Measurements from ENCODE around the gene SLC44A5.

The SLC44A5 gene

DNA sequence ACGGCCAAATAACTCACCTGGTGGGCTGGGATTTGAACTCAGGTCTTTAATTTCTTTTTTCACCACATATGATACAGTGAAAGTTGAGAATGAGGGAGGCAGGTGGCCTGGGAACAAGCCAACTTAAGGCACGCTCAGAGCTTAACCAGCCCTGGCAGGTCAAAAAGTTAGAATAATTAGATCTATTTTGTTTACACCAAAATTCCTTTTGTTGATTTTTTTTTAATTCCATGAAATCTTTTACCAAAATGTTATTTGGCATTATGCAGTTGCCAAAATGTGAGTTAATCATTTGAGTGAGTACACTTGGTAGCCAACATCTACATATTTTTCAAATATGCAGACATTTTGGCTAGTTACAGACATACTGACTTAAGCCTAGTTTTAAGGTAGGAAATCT, 439.9 kb downstream of the SLC44A5 start:
- Histone ChIP-seq H3K79me1 (ENCODE audit: low read length) (no peaks in the 10 kb centered on the region), H2BK5ac (ENCODE audit: low read depth, low read length, poor library complexity) (no peak overlapping the region), H3K4ac (ENCODE audit: low read depth, low read length) (no peak overlapping the region), H3K14ac (ENCODE audit: low read length) (no peak overlapping the region), H3K4me1 (ENCODE audit: control insufficient read depth in 1 of 2, insufficient read depth in 2 of 2, low read length in 2 of 2) (no peaks in the 10 kb centered on the region), H4K8ac (ENCODE audit: low read depth, low read length) (no peak overlapping the region), H3K4me3 (ENCODE audit: low read depth, low read length) (no peak overlapping the region), H3K18ac (ENCODE audit: low read length) (no peak overlapping the region), H2AK5ac (ENCODE audit: low read length) (no peak overlapping the region), H2BK120ac (ENCODE audit: insufficient read depth, low read length, poor library complexity) (no peak overlapping the region), H3K4me2 (ENCODE audit: low read length) (no peak overlapping the region), H3K79me2 (ENCODE audit: control insufficient read depth, insufficient read depth, low read length, poor library complexity) (no peaks in the 10 kb centered on the region), H2BK12ac (ENCODE audit: low read length) (no peak overlapping the region), H3K9me3 (ENCODE audit: insufficient read depth, low read depth, low read length) (no peaks in the 10 kb centered on the region), H3K9ac (ENCODE audit: low read length) (no peak overlapping the region), H3K36me3 (ENCODE audit: control insufficient read depth in 1 of 2, insufficient read depth in 2 of 2, low read length in 2 of 2) (no peaks in the 10 kb centered on the region), H3K27me3 (ENCODE audit: insufficient read depth, low read length) (no peaks in the 10 kb centered on the region), H2AFZ (ENCODE audit: insufficient read depth, low read length, poor library complexity) (no peak overlapping the region), H3K23ac (ENCODE audit: low read length) (no peak overlapping the region), H4K12ac (ENCODE audit: low read depth, low read length) (no peak overlapping the region), H3K27ac (ENCODE audit: low read depth, low read length) (no peak overlapping the region), H4K91ac (ENCODE audit: low read depth, low read length) (no peak overlapping the region)
- no peak for DNase-seq
- WGBS (ENCODE audit: extremely low coverage, insufficient coverage, insufficient read length): no CpG with 5 or more reads among the region's 2 CpGs

DNA sequence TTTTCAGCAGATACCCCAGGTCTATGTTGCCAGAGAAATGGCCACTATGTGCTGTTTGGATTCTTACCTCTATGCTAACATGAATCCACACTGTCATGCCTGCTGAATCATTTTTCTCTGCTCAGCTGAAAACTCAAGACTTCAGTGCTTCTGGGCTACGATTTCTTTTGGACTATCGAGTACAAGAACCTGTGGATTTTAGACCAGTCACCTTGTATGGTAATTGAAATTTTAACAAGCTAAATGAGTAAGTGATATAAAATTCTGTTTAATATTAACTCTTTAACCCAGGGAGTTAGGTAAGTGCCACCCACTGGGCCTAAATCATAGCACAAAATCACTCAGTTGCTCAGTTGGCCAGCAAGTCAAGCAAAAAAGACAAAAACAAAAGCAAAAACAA, 440.9 kb downstream of the SLC44A5 start:
- Histone ChIP-seq H3K18ac (ENCODE audit: low read length) (no peak overlapping the region), H3K27me3 (ENCODE audit: insufficient read depth, low read length) (no peaks in the 10 kb centered on the region), H3K4me1 (ENCODE audit: control insufficient read depth in 1 of 2, insufficient read depth in 2 of 2, low read length in 2 of 2) (no peaks in the 10 kb centered on the region), H4K12ac (ENCODE audit: low read depth, low read length) (no peak overlapping the region), H3K79me1 (ENCODE audit: low read length) (no peaks in the 10 kb centered on the region), H4K8ac (ENCODE audit: low read depth, low read length) (no peak overlapping the region), H3K36me3 (ENCODE audit: control insufficient read depth in 1 of 2, insufficient read depth in 2 of 2, low read length in 2 of 2) (no peaks in the 10 kb centered on the region), H3K23ac (ENCODE audit: low read length) (no peak overlapping the region), H3K4me3 (ENCODE audit: low read depth, low read length) (no peak overlapping the region), H2BK12ac (ENCODE audit: low read length) (no peak overlapping the region), H2AFZ (ENCODE audit: insufficient read depth, low read length, poor library complexity) (no peak overlapping the region), H3K4me2 (ENCODE audit: low read length) (no peak overlapping the region), H4K91ac (ENCODE audit: low read depth, low read length) (no peak overlapping the region), H3K9me3 (ENCODE audit: insufficient read depth, low read depth, low read length) (no peaks in the 10 kb centered on the region), H3K14ac (ENCODE audit: low read length) (no peak overlapping the region), H2BK120ac (ENCODE audit: insufficient read depth, low read length, poor library complexity) (no peak overlapping the region), H3K9ac (ENCODE audit: low read length) (no peak overlapping the region), H2AK5ac (ENCODE audit: low read length) (no peak overlapping the region), H2BK5ac (ENCODE audit: low read depth, low read length, poor library complexity) (no peak overlapping the region), H3K79me2 (ENCODE audit: control insufficient read depth, insufficient read depth, low read length, poor library complexity) (no peaks in the 10 kb centered on the region), H3K27ac (ENCODE audit: low read depth, low read length) (no peak overlapping the region), H3K4ac (ENCODE audit: low read depth, low read length) (no peak overlapping the region)
- no CpG with 5 or more reads among the region's 2 CpGs for WGBS (ENCODE audit: extremely low coverage, insufficient coverage, insufficient read length)
- DNase-seq: no peak

DNA sequence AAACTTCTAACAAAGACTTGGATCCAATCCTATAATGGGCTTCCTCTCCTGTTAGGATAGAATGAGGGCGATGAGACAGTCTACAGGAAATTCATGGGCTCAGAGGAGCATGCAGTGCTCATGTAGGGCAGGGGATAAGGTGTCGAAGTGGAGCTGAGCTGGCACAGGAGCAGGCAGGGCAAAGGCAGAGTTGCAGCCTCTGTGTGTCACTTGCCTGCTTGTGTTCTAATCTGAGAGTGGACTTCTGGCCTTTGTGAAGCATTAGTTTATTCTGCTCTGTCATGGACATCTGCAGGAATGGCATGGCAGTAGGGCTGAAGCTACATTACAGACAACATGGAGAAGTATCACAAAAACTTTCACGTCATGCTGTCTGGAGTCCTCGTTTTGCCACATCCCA, 444.1 kb downstream of the SLC44A5 start:
- H3K4me1 ChIP-seq (ENCODE audit: control insufficient read depth in 1 of 2, insufficient read depth in 2 of 2, low read length in 2 of 2): no peaks in the 10 kb centered on the region
- H2AK5ac ChIP-seq (ENCODE audit: low read length): no peak overlapping the region
- no peak overlapping the region for H2AFZ ChIP-seq (ENCODE audit: insufficient read depth, low read length, poor library complexity)
- no peak overlapping the region for H3K4ac ChIP-seq (ENCODE audit: low read depth, low read length)
- H3K9ac ChIP-seq (ENCODE audit: low read length): no peak overlapping the region
- no peak overlapping the region for H4K8ac ChIP-seq (ENCODE audit: low read depth, low read length)
- no peak overlapping the region for H3K27ac ChIP-seq (ENCODE audit: low read depth, low read length)
- H2BK5ac ChIP-seq (ENCODE audit: low read depth, low read length, poor library complexity): no peak overlapping the region
- H3K79me1 ChIP-seq (ENCODE audit: low read length): no peaks in the 10 kb centered on the region
- no peak overlapping the region for H4K91ac ChIP-seq (ENCODE audit: low read depth, low read length)
- H3K14ac ChIP-seq (ENCODE audit: low read length): no peak overlapping the region
- H3K4me3 ChIP-seq (ENCODE audit: low read depth, low read length): no peak overlapping the region
- H3K4me2 ChIP-seq (ENCODE audit: low read length): no peak overlapping the region
- H3K79me2 ChIP-seq (ENCODE audit: control insufficient read depth, insufficient read depth, low read length, poor library complexity): no peaks in the 10 kb centered on the region
- no peak overlapping the region for H3K18ac ChIP-seq (ENCODE audit: low read length)
- WGBS (ENCODE audit: extremely low coverage, insufficient coverage, insufficient read length): no CpG with 5 or more reads among the region's 4 CpGs
- H4K12ac ChIP-seq (ENCODE audit: low read depth, low read length): no peak overlapping the region
- no peak overlapping the region for H2BK120ac ChIP-seq (ENCODE audit: insufficient read depth, low read length, poor library complexity)
- H3K36me3 ChIP-seq (ENCODE audit: control insufficient read depth in 1 of 2, insufficient read depth in 2 of 2, low read length in 2 of 2): no peaks in the 10 kb centered on the region
- DNase-seq: no peak
- no peaks in the 10 kb centered on the region for H3K27me3 ChIP-seq (ENCODE audit: insufficient read depth, low read length)
- H3K23ac ChIP-seq (ENCODE audit: low read length): no peak overlapping the region
- H2BK12ac ChIP-seq (ENCODE audit: low read length): no peak overlapping the region
- no peaks in the 10 kb centered on the region for H3K9me3 ChIP-seq (ENCODE audit: insufficient read depth, low read depth, low read length)

DNA sequence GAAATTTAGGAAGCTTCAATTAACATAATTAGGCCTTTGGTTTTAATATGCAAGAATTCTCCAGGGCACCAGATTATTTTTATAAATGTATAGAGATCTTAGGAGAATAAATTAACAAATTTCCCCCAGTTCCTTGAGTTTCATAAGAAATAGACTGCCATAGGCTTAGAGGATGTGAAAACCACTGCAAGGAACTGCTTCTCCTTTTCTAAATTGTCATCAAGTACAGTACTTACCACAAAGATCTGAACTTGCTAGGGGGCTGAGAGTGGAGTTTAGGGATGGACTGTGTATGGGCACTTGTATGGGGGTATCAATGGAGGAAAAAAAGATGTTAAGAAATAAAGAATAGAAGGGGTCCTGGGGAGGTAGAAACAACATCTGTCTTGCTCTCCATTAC, 445.6 kb downstream of the SLC44A5 start:
- H3K9me3 ChIP-seq (ENCODE audit: insufficient read depth, low read depth, low read length): no peaks in the 10 kb centered on the region
- no peak overlapping the region for H3K23ac ChIP-seq (ENCODE audit: low read length)
- no peak overlapping the region for H2BK12ac ChIP-seq (ENCODE audit: low read length)
- H2AK5ac ChIP-seq (ENCODE audit: low read length): no peak overlapping the region
- H3K4me3 ChIP-seq (ENCODE audit: low read depth, low read length): no peak overlapping the region
- DNase-seq: no peak
- no peak overlapping the region for H4K8ac ChIP-seq (ENCODE audit: low read depth, low read length)
- no peaks in the 10 kb centered on the region for H3K36me3 ChIP-seq (ENCODE audit: control insufficient read depth in 1 of 2, insufficient read depth in 2 of 2, low read length in 2 of 2)
- no peak overlapping the region for H3K4ac ChIP-seq (ENCODE audit: low read depth, low read length)
- H3K27me3 ChIP-seq (ENCODE audit: insufficient read depth, low read length): no peaks in the 10 kb centered on the region
- no peak overlapping the region for H3K4me2 ChIP-seq (ENCODE audit: low read length)
- no peak overlapping the region for H2BK120ac ChIP-seq (ENCODE audit: insufficient read depth, low read length, poor library complexity)
- no peak overlapping the region for H4K91ac ChIP-seq (ENCODE audit: low read depth, low read length)
- H3K18ac ChIP-seq (ENCODE audit: low read length): no peak overlapping the region
- H2BK5ac ChIP-seq (ENCODE audit: low read depth, low read length, poor library complexity): no peak overlapping the region
- no peak overlapping the region for H4K12ac ChIP-seq (ENCODE audit: low read depth, low read length)
- no peak overlapping the region for H2AFZ ChIP-seq (ENCODE audit: insufficient read depth, low read length, poor library complexity)
- H3K27ac ChIP-seq (ENCODE audit: low read depth, low read length): no peak overlapping the region
- H3K9ac ChIP-seq (ENCODE audit: low read length): no peak overlapping the region
- H3K79me1 ChIP-seq (ENCODE audit: low read length): no peaks in the 10 kb centered on the region
- no peaks in the 10 kb centered on the region for H3K4me1 ChIP-seq (ENCODE audit: control insufficient read depth in 1 of 2, insufficient read depth in 2 of 2, low read length in 2 of 2)
- no peaks in the 10 kb centered on the region for H3K79me2 ChIP-seq (ENCODE audit: control insufficient read depth, insufficient read depth, low read length, poor library complexity)
- H3K14ac ChIP-seq (ENCODE audit: low read length): no peak overlapping the region

DNA sequence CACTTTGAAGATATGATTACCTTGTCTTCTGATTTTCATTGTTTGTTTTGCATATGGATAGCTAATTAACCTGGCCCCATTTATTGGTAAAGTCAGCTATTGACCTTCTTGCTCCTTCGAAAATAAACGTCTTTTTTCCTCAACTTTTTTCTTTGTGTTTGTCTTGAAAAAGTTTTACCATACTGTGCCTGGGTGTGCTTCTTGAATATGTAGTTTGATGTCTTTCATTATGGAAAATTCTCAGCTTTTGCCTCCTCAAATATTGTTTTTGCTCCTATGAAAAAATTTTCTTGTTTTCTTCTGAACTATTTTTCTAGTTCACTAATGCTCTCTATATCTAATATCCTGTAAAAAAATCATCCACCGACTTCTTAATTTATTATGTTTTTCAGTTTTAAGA, 451.8 kb downstream of the SLC44A5 start:
- WGBS (ENCODE audit: extremely low coverage, insufficient coverage, insufficient read length): no CpG with 5 or more reads among the region's 3 CpGs

More for the DNA sequence above, 451.8 kb downstream of the SLC44A5 start:
- Histone ChIP-seq H4K12ac (ENCODE audit: low read depth, low read length) (no peak overlapping the region), H3K79me1 (ENCODE audit: low read length) (no peaks in the 10 kb centered on the region), H3K4ac (ENCODE audit: low read depth, low read length) (no peak overlapping the region), H3K79me2 (ENCODE audit: control insufficient read depth, insufficient read depth, low read length, poor library complexity) (no peaks in the 10 kb centered on the region), H3K9me3 (ENCODE audit: insufficient read depth, low read depth, low read length) (no peaks in the 10 kb centered on the region), H3K36me3 (ENCODE audit: control insufficient read depth in 1 of 2, insufficient read depth in 2 of 2, low read length in 2 of 2) (no peaks in the 10 kb centered on the region), H4K91ac (ENCODE audit: low read depth, low read length) (no peak overlapping the region), H4K8ac (ENCODE audit: low read depth, low read length) (no peak overlapping the region), H2BK12ac (ENCODE audit: low read length) (no peak overlapping the region), H2BK120ac (ENCODE audit: insufficient read depth, low read length, poor library complexity) (no peak overlapping the region), H2BK5ac (ENCODE audit: low read depth, low read length, poor library complexity) (no peak overlapping the region), H3K4me1 (ENCODE audit: control insufficient read depth in 1 of 2, insufficient read depth in 2 of 2, low read length in 2 of 2) (no peaks in the 10 kb centered on the region), H3K18ac (ENCODE audit: low read length) (no peak overlapping the region), H2AFZ (ENCODE audit: insufficient read depth, low read length, poor library complexity) (no peak overlapping the region), H3K23ac (ENCODE audit: low read length) (no peak overlapping the region), H3K27me3 (ENCODE audit: insufficient read depth, low read length) (no peaks in the 10 kb centered on the region), H2AK5ac (ENCODE audit: low read length) (no peak overlapping the region), H3K4me2 (ENCODE audit: low read length) (no peak overlapping the region), H3K14ac (ENCODE audit: low read length) (no peak overlapping the region), H3K4me3 (ENCODE audit: low read depth, low read length) (no peak overlapping the region), H3K27ac (ENCODE audit: low read depth, low read length) (no peak overlapping the region), H3K9ac (ENCODE audit: low read length) (no peak overlapping the region)
- DNase-seq: no peak

Data from trophoblast cell (in vitro differentiated cells and primary cell).